GM18498 (cell line): ENCODE measurements around the gene EPHA6.

Source experiments
- ATAC-seq: cut with Tn5 transposase; IDR thresholded peaks from one replicate; pipeline ENCODE4 v1.9.1; 2021; ENCODE audit warnings: mild to moderate bottlenecking, moderate library complexity; ENCODE audit not compliant: unreplicated experiment

The EPHA6 gene

DNA sequence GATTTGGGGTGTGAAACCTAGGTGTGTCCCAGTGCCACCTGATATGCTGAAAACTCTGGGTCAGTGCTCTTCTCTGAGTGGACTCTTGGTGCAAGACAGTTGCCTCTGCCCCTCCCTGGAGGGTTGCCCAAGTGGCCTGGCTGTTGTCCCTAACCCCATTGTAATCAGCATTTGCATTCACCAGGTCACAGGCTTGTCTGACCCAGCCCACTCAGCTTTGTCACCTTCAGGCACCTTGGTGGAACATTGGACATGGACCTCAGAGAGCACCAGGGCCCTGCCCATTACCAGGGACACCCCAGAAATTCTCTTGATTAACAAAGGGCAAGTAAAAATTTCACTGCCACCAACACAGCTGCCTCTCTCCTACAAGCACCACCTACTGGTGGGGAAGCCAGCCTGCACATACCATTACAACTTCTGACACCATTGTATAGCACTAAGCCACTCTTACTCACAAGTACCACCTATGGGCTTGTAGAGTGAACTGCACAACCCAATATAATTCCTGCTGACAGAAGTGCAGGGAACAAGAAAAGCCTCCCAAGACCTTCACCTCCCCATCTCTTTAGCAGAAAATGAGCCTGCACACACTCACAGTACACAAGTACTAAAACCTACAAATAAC is 324.6 kb downstream of the EPHA6 start:
- no peak for ATAC-seq

- no peak for ATAC-seq
These were observed 334.5 kb downstream of the EPHA6 start for GRCh38 chr3:97148931-97149330.

DNA sequence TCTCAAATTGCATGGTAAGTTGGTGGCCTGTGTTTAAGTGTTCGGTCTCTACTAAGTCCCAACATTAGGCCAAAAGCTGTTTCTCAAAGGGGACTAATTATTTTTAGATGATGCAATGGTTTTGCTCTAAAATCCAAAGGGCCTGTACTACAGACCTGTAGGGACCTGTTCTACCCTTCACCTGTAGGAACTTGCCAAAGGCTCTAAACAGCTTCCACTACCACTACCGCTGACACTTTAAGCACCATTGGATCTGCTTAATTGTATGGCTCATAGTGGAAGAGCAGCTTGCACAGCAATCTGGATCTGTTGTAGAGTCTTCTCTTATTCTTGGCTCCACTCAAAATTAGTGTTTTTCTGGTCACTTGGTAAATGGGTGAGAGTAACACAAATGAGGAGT is 346.8 kb downstream of the EPHA6 start:
- ATAC-seq: no peak

DNA sequence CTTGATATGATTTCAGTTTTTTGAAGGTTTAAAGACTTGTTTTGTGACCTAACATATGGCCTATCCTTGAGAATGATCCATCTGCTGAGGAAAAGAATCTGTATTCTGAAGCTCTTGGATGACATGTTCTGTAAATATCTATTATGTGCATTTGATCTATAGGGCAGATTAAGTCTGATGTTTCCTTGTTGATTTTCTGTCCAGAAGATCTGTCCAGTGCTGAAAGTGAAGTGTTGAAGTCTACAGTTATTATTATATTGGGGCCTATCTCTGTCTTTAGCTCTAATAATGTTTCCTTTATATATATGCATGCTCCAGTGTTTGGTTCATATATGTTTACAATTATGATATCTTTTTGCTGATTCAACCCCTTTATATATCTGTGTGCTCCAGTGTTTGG is 362.8 kb downstream of the EPHA6 start:
- ATAC-seq: no peak

GRCh38 chr3:97181704-97182103 is 367.3 kb downstream of the EPHA6 start:
- ATAC-seq: no peak

GRCh38 chr3:97187771-97188170 is 373.4 kb downstream of the EPHA6 start:
- no peak for ATAC-seq

DNA sequence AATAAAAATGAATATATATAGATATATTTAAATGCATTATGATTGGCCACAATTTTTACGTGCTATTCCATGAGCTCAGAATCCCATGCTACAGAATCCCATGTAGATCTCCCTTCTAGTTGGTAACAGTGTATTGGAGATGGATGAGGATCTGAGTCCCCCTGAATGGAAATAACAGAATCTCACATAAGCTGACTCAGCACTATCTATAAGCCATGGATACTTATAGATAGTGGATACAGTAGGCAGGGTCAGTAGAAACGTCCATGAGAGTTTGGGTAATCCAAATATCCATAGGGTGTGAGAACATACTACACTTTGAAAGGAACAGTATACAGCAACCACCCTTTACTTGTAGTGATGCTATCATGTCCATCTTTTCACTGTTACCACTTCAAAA is 375.4 kb downstream of the EPHA6 start:
- no peak for ATAC-seq

DNA sequence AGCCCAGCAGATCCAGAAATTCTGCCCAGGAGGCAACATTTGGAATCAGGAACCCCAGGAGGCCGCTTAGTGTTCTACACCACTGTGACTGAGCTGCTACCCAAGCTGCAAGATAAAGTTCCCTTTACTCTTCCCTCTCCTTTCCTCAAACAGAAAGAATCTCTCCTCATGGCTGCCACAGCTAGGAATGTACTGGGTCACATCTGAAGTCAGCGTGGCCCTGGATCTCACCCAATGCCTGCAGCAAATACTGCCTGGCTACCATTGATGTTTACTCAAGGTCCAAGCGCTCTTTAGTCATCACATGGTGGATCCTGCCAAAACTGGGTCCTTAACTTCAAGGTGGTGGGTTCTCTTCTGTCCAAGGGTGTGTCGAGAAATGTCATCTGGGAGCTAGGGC is 382.7 kb downstream of the EPHA6 start:
- ATAC-seq: no peak

- no peak for ATAC-seq
These were observed 383.4 kb downstream of the EPHA6 start for GRCh38 chr3:97197830-97198229.

DNA sequence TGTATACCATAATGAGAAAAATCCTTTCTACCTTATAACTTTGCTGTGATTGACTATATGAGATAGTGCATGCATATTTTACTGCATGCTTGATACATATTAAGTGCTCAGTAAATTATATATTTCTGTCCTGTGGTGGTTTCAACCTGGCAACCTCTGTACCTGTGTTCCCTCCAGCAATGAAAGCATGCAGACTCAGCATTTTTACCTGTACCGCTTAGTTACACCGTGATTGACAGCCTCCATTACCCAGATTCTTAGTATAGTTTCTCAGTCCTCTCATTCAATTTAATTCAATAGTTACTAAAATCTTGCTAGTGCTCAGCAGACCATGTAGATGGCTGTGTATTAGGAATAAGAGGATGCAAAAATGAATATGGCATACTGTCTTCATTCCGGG is 386.0 kb downstream of the EPHA6 start:
- ATAC-seq: no peak

GRCh38 chr3:97201814-97202213 is 387.4 kb downstream of the EPHA6 start:
- ATAC-seq: no peak

DNA sequence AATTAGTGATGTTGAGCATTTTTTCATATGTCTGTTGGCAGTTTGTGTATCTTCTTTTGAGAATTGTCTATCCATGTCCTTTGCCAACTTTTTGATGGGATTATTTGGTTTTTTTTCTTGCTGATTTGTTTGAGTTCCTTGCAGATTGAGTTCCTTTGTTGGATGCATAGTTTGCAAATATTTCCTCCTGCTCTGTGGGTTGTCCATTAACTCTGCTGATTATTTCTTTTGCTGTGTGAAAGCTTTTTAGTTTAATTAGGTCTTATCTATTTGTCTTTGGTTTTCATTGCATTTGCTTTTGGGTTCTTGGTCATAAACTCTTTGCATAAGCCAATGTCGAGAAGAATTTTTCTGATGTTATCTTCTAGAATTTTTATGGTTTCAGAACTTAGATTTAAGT is 414.6 kb downstream of the EPHA6 start:
- ATAC-seq: no peak

- no peak for ATAC-seq
These were observed 416.1 kb downstream of the EPHA6 start for GRCh38 chr3:97230486-97230885.

DNA sequence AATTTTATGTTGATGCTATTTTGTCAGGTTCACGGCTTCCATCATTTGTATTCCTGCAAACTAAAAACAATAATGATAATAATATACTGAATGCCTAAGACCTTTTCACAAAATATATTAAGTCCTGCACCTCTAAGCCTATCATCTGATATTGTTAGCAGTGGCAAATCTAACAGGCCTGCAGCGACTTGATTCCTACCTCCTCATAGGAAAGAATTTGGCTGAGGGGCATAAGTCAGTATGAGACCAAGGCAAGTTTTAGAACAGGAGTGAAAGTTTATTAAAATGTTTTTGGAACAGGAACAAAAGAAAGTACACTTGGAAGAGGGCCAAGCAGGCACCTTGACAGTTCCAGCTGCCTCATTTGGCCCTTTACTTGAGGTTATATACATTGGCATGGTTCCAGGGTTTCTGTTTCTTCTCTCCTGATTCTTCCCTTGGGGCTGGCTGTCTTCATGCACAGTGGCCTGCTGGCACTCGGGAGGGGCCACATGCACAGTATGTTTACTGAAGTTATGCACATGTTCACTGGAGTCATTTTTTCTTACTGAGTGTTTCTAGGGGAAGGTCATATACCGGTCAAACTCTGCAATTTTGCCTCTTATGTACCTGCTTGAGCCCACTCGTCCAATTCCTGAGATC is 418.1 kb downstream of the EPHA6 start:
- ATAC-seq: no peak

GRCh38 chr3:97235179-97235578 is 420.8 kb downstream of the EPHA6 start:
- ATAC-seq: no peak

GRCh38 chr3:97235611-97236315 is 421.4 kb downstream of the EPHA6 start:
- ATAC-seq: no peak

- ATAC-seq: no peak
These were observed 427.0 kb downstream of the EPHA6 start for GRCh38 chr3:97241417-97241816.

DNA sequence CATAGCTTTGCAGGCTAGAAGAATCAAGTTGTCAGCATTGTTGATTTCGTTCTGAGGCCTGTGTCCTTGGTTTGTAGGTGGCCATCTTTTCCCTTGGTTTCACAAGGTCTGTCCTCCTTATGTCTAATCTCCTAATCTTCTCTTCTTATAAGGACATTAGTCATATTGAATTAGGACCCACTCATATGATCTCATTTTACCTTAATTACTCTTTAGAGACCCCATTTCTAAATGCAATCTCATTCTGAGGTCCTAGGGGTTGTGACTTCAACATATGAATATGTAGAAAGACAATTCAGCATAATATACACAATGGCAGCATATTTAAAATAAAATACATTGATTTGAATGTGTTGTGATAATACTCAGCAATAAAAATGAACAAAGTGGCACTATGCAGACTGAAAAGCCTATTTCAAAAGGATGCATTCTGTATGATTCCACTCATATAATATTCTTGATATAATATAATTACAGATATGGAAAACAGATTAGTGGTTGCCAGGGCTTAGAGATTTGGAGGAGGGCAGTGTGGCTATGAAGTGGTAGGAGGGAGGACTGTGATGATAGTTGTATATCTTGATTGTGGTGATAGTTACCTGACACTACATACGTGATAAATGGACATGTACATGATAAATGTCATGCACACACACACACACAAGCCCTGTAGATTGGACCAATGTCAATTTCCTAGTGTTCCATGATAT is 431.0 kb downstream of the EPHA6 start:
- ATAC-seq: no peak

DNA sequence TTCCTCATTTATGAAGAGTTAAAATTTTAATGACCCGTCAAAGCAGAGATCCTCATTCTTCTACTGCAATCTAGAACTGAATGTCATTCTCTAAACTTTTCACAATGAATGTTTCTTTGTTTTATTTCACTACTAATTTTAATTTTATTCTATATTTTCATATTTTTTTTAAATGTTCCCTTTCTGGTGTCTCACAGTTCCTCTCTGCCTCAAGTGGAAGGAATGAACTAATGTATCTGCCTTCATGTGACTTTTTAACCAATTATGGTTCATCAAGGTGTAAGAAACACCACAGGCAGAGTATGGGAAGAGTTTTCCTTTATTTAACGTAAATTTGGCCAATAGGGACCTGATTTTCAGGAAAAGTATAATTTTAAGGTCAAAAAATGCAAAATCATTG is 441.7 kb downstream of the EPHA6 start:
- ATAC-seq: no peak

DNA sequence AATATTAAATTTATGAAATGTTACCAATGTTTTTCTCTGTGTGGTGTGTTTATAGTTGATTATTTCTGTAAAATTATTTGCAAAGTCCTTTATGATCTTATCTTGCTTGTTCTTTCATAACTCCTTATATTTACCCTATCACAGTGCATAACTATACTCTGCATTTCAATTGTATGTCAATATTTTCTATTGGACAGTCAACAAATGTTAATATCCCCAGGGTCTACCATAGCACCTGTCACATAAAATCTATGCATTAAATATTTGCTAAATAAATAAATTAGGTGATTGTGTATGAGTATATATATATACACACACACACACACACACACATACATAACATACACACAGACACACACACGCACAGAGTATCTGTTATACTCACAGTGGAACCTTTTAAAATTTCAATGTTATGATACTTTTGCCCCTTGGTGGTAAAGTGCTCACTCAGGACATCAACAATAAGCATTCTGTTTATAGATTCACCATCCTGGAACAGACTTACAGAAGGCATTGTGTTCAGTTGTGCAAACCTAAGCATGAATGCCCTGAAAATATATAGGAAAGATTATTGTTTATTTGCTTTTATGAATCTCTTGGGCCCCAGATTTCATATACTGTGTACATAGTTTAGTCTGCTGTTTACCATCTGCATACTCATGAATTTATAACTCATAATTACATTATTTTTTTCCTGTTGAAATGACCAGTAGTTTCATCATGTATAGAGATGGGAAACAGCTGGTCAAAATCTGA is 443.7 kb downstream of the EPHA6 start:
- ATAC-seq: no peak

DNA sequence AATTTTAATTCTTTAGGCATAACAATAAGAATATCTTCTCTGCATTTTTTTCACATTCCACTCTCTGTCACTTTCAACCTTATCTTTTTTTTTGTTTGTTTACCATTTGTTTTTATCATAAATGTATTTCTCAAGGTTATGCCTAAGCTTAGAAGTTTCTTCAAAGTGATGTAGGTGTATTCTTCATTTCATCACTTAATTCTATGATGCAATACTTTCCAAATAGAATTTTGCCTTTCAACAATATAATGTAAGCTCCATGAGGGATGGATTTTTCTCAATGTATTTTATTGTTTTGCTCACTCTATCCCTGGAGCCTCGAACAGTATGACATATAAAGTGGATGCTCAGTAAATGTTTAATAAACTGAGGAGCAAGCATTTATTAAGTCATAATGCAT is 444.9 kb downstream of the EPHA6 start:
- ATAC-seq: no peak
